HCT116 (cell line): Measurements from ENCODE around the gene FNBP1. TPM values are rescaled to one million over a fixed set of nuclear protein-coding genes. Genes with fewer than 3 reads are reported as not detected.

Experiments
- ATAC-seq: fragments of 200-7000 bp; cut with Tn5 transposase; 2 replicates; pipeline ENCODE4 v1.9.1; 2020; ENCODE audit warnings: mild to moderate bottlenecking, moderate library complexity
- BruUV-seq: library from RNA; stranded (reverse); fragments of 400-500 nt; replicated peaks from 2 replicates; lab custom pipeline; 2021; lab: Mats Ljungman, UMichigan
- CTCF ChIA-PET: fragments of 300-600 bp; sonication (Branson Sonifier 250); formaldehyde crosslinking; loops from one replicate; lab custom pipeline; 2021; ENCODE audit warnings: antibody characterized with exemption; lab: Charles Lee
- POLR2A ChIA-PET: fragments of 300-600, 350-600 bp; sonication (Branson Sonifier 250); formaldehyde crosslinking; loops from one replicate; lab custom pipeline; 2021; ENCODE audit warnings: antibody characterized with exemption; lab: Charles Lee
- RAD21 ChIA-PET, 2 experiments: fragments of 300-600 bp; sonication (Branson Sonifier 250); formaldehyde crosslinking; loops; one replicate each; lab custom pipeline; 2023; ENCODE audit warnings: low total read pairs in 2 of 2; ENCODE audit not compliant: uncharacterized antibody in 2 of 2, unreplicated experiment in 2 of 2, low non-redundant PET in 1 of 2; lab: Charles Lee
- DNase-seq: peaks from one replicate; pipeline ENCODE4 v3.0.0-alpha.2; 2010; ENCODE audit warnings: low read depth, low spot score
- H2AFZ ChIP-seq: fragments of 200-600 bp; shearing (Covaris generic), sonication (generic); 2 replicates; pipeline ENCODE4 v1.6.1; 2017; ENCODE audit warnings: low read depth, mixed run types, mixed read lengths, antibody characterized with exemption, low read length; ENCODE audit not compliant: poor library complexity, severe bottlenecking
- H3K27ac ChIP-seq: 2 replicates; pipeline ENCODE4 v1.5.1; 2012; ENCODE audit warnings: low read depth, low read length
- H3K27me3 ChIP-seq: fragments of 200-600 bp; sonication (generic); 2 replicates; pipeline ENCODE4 v1.6.1; 2016; ENCODE audit warnings: mixed run types, low read length, mixed read lengths; ENCODE audit not compliant: insufficient read depth
- H3K36me3 ChIP-seq, 2 experiments: fragments of 200-500 bp in 1 of 2; fragments of 200-600 bp in 1 of 2; sonication (Bioruptor generic) in 1 of 2; sonication (generic) in 1 of 2; 2 replicates each; pipeline versions ENCODE4 v1.5.1 to v1.6.1; 2014 to 2016; ENCODE audit warnings: low read length in 2 of 2, inconsistent platforms in 1 of 2, mixed read lengths in 1 of 2, mixed run types in 1 of 2; ENCODE audit not compliant: insufficient read depth in 2 of 2, control insufficient read depth in 1 of 2
- H3K4me1 ChIP-seq, 2 experiments: fragments of 200-600 bp in 1 of 2; sonication (generic) in 1 of 2; 2 replicates each; pipeline versions ENCODE4 v1.5.1 to v1.6.1; 2012 to 2017; ENCODE audit warnings: low read length in 2 of 2, inconsistent platforms in 1 of 2, mild to moderate bottlenecking in 1 of 2, mixed read lengths in 1 of 2, mixed run types in 1 of 2, moderate library complexity in 1 of 2; ENCODE audit not compliant: insufficient read depth in 2 of 2, control insufficient read depth in 1 of 2
- H3K4me2 ChIP-seq: fragments of 200-600 bp; sonication (generic); 2 replicates; pipeline ENCODE4 v1.6.1; 2017; ENCODE audit warnings: mixed run types, low read length, mixed read lengths
- H3K4me3 ChIP-seq, 2 experiments: fragments of 200-600 bp in 1 of 2; sonication (generic) in 1 of 2; replicated peaks in 1 of 2; 2 replicates each; pipeline ENCODE4 v1.5.1; 2011 to 2016; ENCODE audit warnings: low read length in 2 of 2, control low read depth in 1 of 2, low read depth in 1 of 2, mild to moderate bottlenecking in 1 of 2, mixed read lengths in 1 of 2, mixed run types in 1 of 2
- H3K79me2 ChIP-seq: fragments of 200-600 bp; sonication (generic); 2 replicates; pipeline ENCODE4 v1.6.1; 2017; ENCODE audit warnings: mild to moderate bottlenecking, mixed run types, low read length, moderate library complexity, mixed read lengths; ENCODE audit not compliant: insufficient read depth
- H3K9ac ChIP-seq: fragments of 200-600 bp; sonication (generic); 2 replicates; pipeline ENCODE4 v1.6.1; 2016; ENCODE audit warnings: low read length, mixed read lengths
- H3K9me2 ChIP-seq: fragments of 200-600 bp; sonication (generic), shearing (Covaris generic); 2 replicates; pipeline ENCODE4 v1.6.1; 2017; ENCODE audit warnings: mixed run types, mild to moderate bottlenecking, moderate library complexity; ENCODE audit not compliant: insufficient read depth
- H3K9me3 ChIP-seq, 2 experiments: fragments of 200-500 bp in 1 of 2; fragments of 200-600 bp in 1 of 2; sonication (Bioruptor generic) in 1 of 2; sonication (generic) in 1 of 2; 2 replicates each; pipeline ENCODE4 v1.6.1; 2014 to 2017; ENCODE audit warnings: low read length in 2 of 2, mixed read lengths in 2 of 2, inconsistent platforms in 1 of 2, low read depth in 1 of 2, mild to moderate bottlenecking in 1 of 2, mixed run types in 1 of 2, moderate library complexity in 1 of 2; ENCODE audit not compliant: control insufficient read depth in 1 of 2, insufficient read depth in 1 of 2
- H4K20me1 ChIP-seq: fragments of 200-600 bp; sonication (generic), shearing (Covaris generic); 2 replicates; pipeline ENCODE4 v1.6.1; 2017; ENCODE audit warnings: mixed run types, mild to moderate bottlenecking, moderate library complexity; ENCODE audit not compliant: insufficient read depth
- CBX3 ChIP-seq: IDR thresholded peaks from 2 replicates; pipeline ENCODE4 v1.6.1; 2012; ENCODE audit warnings: low read depth
- ELF1 ChIP-seq: IDR thresholded peaks from 2 replicates; pipeline ENCODE4 v1.6.1; 2012; ENCODE audit warnings: low read depth, borderline replicate concordance
- POLR2A ChIP-seq: IDR thresholded peaks from 2 replicates; pipeline ENCODE4 v1.7.0; 2011; ENCODE audit warnings: borderline replicate concordance; ENCODE audit not compliant: insufficient read depth, insufficient read length; ENCODE audit errors: extremely low read depth
- SIN3A ChIP-seq: IDR thresholded peaks from 2 replicates; pipeline ENCODE4 v1.6.1; 2012; ENCODE audit warnings: low read depth
- SRF ChIP-seq: IDR thresholded peaks from 2 replicates; pipeline ENCODE4 v1.6.1; 2012; ENCODE audit warnings: low read depth
- TCF7L2 ChIP-seq: IDR thresholded peaks from 2 replicates; pipeline ENCODE4 v1.7.0; 2011; ENCODE audit warnings: borderline replicate concordance, inconsistent platforms; ENCODE audit not compliant: insufficient read depth, insufficient read length; ENCODE audit errors: extremely low read depth
- ZNF274 ChIP-seq: fragments of 200-500 bp; sonication (Bioruptor generic); IDR thresholded peaks from 2 replicates; pipeline ENCODE4 v1.6.1; 2014; ENCODE audit warnings: mild to moderate bottlenecking, low read depth, low read length, inconsistent platforms
- intact Hi-C: fragments of 100-400 bp; cut with micrococcal nuclease; formaldehyde crosslinking; loops from 2 replicates; pipeline ENCODE4 v1.10.0; 2022
- total RNA-seq: library from RNA; stranded (reverse); gene quantifications from one replicate; pipeline ENCODE4 v1.2.1, GENCODE V29; 2021; ENCODE audit not compliant: unreplicated experiment
- TF ChIP-seq, protein P1 (sequence below): IDR thresholded peaks from 2 replicates; pipeline ENCODE4 v1.6.1; 2012
- TF ChIP-seq, protein P2 (sequence below): IDR thresholded peaks from 2 replicates; pipeline ENCODE4 v1.6.1; 2012; ENCODE audit warnings: low read depth
- TF ChIP-seq, protein P3 (sequence below), 3 experiments: fragments of 200-600 bp in 1 of 3; sonication (generic) in 1 of 3; IDR thresholded peaks in 2 of 3; conservative IDR thresholded peaks in 1 of 3; 2 replicates each; pipeline ENCODE4 v1.5.1; 2012 to 2017; ENCODE audit warnings: low read depth in 2 of 3, low read length in 2 of 3, antibody characterized with exemption in 1 of 3, borderline replicate concordance in 1 of 3, control low read depth in 1 of 3, mild to moderate bottlenecking in 1 of 3, mixed read lengths in 1 of 3, mixed run types in 1 of 3, moderate library complexity in 1 of 3; ENCODE audit not compliant: insufficient read depth in 1 of 3

FNBP1 gene
- total RNA-seq, 1 experiment from 2014 or later: 25.0 TPM

DNA sequence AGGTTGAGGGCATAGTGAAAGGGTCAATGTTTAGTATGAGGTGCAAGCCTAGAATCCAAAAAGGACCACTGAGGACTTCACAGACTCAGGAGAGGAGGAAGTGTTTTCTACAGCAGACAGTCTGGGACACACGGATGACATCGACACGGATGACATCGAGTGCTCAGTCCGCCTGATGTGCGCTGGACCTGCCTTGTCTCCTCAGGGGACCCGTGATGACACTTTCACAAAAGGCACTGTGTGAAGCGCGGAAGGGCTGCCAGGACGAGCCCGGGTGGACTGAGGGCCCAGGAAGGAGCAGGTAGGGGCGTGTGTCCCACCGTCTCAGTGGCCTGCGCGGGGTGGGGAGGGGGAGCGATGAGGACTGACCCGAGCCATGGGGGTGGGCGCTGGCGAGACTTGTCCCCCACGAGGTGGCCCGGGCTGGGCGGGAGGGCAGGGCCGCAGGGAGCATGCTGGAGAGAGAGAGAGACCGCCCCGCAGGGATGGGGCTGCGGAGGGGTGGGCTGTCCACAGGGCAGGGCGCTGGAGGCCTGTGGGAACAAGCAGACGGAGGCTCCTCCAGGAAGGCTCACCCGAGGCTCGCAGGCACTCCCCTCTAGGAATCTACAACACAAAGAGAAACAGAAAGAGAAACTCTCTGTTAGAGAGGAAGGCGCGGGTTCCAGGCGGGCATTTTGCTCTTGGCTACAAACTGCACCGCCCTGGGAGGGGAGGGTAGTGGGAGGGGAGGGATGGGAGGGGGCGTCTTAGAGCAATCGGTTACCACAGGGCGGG is 152.9 kb downstream of the FNBP1 start:
- RAD21 ChIA-PET: no interaction called here
- no peak for DNase-seq
- TF ChIP-seq SRF: no peak
- no peak for TF ChIP-seq CBX3
- TF ChIP-seq, protein P1, sequence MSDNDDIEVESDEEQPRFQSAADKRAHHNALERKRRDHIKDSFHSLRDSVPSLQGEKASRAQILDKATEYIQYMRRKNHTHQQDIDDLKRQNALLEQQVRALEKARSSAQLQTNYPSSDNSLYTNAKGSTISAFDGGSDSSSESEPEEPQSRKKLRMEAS: no peak
- TF ChIP-seq, all 23 proteins: peak for 0
- no peaks in the 10 kb centered on the region for H3K36me3 ChIP-seq
- no peaks in the 10 kb centered on the region for H3K27me3 ChIP-seq
- CTCF ChIA-PET: no interaction called here
- no peak overlapping the region for H3K9ac ChIP-seq
- POLR2A ChIA-PET: interaction anchor here (0.6 kb wide), 1 partner anchor 255 kb away, joined by 4 read pairs; no protein-coding TSS in a partner anchor
- no peak overlapping the region for H3K4me2 ChIP-seq
- intact Hi-C loops: no loop called here
- H3K9me2 ChIP-seq: no peaks in the 10 kb centered on the region
- no TSS peak for BruUV-seq
- peaks cover 10 to 15% of the 10 kb centered on the region in 2 experiments for H3K4me1 ChIP-seq
- no peaks in the 10 kb centered on the region for H3K9me3 ChIP-seq
- H3K4me3 ChIP-seq: no peak overlapping the region
- H3K79me2 ChIP-seq: no peaks in the 10 kb centered on the region
- H4K20me1 ChIP-seq: no peaks in the 10 kb centered on the region
- H3K27ac ChIP-seq: no peak overlapping the region
- ATAC-seq: no peak
- H2AFZ ChIP-seq: no peak overlapping the region

DNA sequence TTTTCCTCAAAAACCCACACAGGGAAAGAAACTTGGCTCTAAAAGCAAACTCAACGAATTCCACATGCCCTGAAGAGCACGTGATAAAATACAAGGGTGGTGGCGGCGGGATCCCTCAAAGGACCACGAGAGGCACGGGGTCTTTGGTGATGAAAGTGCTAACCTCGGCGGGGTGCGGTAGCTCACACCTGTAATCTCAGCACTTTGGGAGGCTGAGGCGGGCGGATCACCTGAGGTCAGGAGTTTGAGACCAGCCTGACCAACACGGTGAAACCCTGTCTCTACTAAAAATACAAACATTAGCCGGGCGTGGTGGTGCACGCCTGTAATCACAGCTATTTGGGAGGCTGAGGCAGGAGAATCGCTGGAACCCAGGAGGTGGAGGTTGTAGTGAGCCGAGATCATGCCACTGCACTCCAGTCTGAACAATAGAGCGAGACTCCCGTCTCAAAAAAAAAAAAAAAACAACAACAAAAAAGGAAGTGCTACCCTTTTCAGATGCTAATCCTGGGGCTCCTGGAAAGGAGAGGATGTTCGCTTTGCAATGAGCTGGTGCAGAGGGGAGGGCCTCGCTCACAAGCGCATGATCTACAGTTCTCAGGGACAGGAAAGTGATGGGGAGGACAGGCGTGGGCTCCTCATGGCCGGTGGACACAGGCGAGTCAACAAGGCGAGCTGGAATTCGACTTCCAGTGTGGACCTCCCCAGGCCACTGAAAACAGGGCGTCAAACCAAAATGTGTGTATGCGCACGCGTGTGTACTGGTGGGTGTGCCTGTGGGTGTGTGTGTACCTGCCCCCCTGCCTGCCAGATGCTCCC is 153.7 kb downstream of the FNBP1 start:
- Histone ChIP-seq H3K79me2 (no peaks in the 10 kb centered on the region), H3K27me3 (no peaks in the 10 kb centered on the region), H3K27ac (no peak overlapping the region), H2AFZ (no peak overlapping the region), H3K9ac (no peak overlapping the region), H3K9me2 (no peaks in the 10 kb centered on the region), H3K4me2 (no peak overlapping the region), H3K4me1 (peaks cover 18 to 23% of the 10 kb centered on the region in 2 experiments), H3K4me3 (no peak overlapping the region), H3K9me3 (no peaks in the 10 kb centered on the region), H4K20me1 (no peaks in the 10 kb centered on the region), H3K36me3 (no peaks in the 10 kb centered on the region)
- ChIA-PET RAD21 (no interaction called here), CTCF (no interaction called here), POLR2A (interaction anchor here (0.6 kb wide), 1 partner anchor 27 kb away, joined by 3 read pairs; no protein-coding TSS in a partner anchor)
- DNase-seq (no peak), ATAC-seq (no peak)
- intact Hi-C loops: no loop called here
- BruUV-seq: no TSS peak
- TF ChIP-seq ELF1: no peak
- TF ChIP-seq POLR2A: no peak
- TF ChIP-seq SIN3A: no peak
- TF ChIP-seq, protein P2, sequence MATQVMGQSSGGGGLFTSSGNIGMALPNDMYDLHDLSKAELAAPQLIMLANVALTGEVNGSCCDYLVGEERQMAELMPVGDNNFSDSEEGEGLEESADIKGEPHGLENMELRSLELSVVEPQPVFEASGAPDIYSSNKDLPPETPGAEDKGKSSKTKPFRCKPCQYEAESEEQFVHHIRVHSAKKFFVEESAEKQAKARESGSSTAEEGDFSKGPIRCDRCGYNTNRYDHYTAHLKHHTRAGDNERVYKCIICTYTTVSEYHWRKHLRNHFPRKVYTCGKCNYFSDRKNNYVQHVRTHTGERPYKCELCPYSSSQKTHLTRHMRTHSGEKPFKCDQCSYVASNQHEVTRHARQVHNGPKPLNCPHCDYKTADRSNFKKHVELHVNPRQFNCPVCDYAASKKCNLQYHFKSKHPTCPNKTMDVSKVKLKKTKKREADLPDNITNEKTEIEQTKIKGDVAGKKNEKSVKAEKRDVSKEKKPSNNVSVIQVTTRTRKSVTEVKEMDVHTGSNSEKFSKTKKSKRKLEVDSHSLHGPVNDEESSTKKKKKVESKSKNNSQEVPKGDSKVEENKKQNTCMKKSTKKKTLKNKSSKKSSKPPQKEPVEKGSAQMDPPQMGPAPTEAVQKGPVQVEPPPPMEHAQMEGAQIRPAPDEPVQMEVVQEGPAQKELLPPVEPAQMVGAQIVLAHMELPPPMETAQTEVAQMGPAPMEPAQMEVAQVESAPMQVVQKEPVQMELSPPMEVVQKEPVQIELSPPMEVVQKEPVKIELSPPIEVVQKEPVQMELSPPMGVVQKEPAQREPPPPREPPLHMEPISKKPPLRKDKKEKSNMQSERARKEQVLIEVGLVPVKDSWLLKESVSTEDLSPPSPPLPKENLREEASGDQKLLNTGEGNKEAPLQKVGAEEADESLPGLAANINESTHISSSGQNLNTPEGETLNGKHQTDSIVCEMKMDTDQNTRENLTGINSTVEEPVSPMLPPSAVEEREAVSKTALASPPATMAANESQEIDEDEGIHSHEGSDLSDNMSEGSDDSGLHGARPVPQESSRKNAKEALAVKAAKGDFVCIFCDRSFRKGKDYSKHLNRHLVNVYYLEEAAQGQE: no peak
- TF ChIP-seq TCF7L2: no peak
- TF ChIP-seq, protein P3, sequence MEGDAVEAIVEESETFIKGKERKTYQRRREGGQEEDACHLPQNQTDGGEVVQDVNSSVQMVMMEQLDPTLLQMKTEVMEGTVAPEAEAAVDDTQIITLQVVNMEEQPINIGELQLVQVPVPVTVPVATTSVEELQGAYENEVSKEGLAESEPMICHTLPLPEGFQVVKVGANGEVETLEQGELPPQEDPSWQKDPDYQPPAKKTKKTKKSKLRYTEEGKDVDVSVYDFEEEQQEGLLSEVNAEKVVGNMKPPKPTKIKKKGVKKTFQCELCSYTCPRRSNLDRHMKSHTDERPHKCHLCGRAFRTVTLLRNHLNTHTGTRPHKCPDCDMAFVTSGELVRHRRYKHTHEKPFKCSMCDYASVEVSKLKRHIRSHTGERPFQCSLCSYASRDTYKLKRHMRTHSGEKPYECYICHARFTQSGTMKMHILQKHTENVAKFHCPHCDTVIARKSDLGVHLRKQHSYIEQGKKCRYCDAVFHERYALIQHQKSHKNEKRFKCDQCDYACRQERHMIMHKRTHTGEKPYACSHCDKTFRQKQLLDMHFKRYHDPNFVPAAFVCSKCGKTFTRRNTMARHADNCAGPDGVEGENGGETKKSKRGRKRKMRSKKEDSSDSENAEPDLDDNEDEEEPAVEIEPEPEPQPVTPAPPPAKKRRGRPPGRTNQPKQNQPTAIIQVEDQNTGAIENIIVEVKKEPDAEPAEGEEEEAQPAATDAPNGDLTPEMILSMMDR (IDR thresholded peaks at IDR 0.05 in 2 of 3, conservative IDR thresholded peaks at IDR 0.05 in 1 of 3; ENCODE audit: borderline replicate concordance in 1 of 3, insufficient read depth in 1 of 3, low read depth in 2 of 3, low read length in 2 of 3): no peak
- TF ChIP-seq SRF: no peak
- TF ChIP-seq CBX3: no peak
- no peak for TF ChIP-seq ZNF274
